Esophagus mucosa (tissue), 1 donor: ENCODE data around the gene RAD9A. TPM values are rescaled to one million over a fixed set of nuclear protein-coding genes. Genes with fewer than 3 reads are reported as not detected.
A peak's percentile ranks its signal among the peaks of the same experiment; 100 is the strongest.

Source experiments
- ATAC-seq: fragments of 200-7000 bp; cut with Tn5 transposase; one replicate; pipeline ENCODE4 v1.9.1; 2020
- total RNA-seq: library from RNA; stranded (reverse); gene quantifications from one replicate; pipeline ENCODE4 v1.2.4, GENCODE V29; 2023
- donor health status: DM: yes; HTN: yes; CAD: no.

Gene RAD9A
- total RNA-seq, 1 donor from 2014 or later = 15.3 TPM

- ATAC-seq = peak; percentile 7
These were observed 51.0 kb downstream of the RAD9A start for GRCh38 chr11:67442504-67443404.

GRCh38 chr11:67445515-67445914 is 53.7 kb downstream of the RAD9A start:
- no peak for ATAC-seq

Other genes with a start within 250 kb of the RAD9A start
- gene GRK2, start 125.5 kb upstream of the RAD9A start, total RNA-seq = 61.6 TPM
- 45.2 TPM for gene ANKRD13D, start 102.7 kb upstream of the RAD9A start, total RNA-seq
- gene SSH3, start 88.5 kb upstream of the RAD9A start, total RNA-seq = 78.4 TPM
- 61.7 TPM for gene POLD4, start 38.4 kb upstream of the RAD9A start, total RNA-seq
- gene CLCF1, start 18.4 kb upstream of the RAD9A start, total RNA-seq = 1.6 TPM
- gene PPP1CA, start 9.9 kb downstream of the RAD9A start, total RNA-seq = 188 TPM
- 1.5 TPM for gene TBC1D10C, start 12.1 kb downstream of the RAD9A start, total RNA-seq
- gene CARNS1, start 23.7 kb downstream of the RAD9A start, total RNA-seq = 0.20 TPM
- 95.0 TPM for gene RPS6KB2, start 36.5 kb downstream of the RAD9A start, total RNA-seq
- gene PTPRCAP, start 45.7 kb downstream of the RAD9A start, total RNA-seq = 2.5 TPM
- 74.0 TPM for gene CORO1B, start 51.5 kb downstream of the RAD9A start, total RNA-seq
- not detected for gene GPR152, start 60.7 kb downstream of the RAD9A start, total RNA-seq
- gene CABP4, start 63.4 kb downstream of the RAD9A start, total RNA-seq = 0.24 TPM
- 135 TPM for gene TMEM134, start 77.3 kb downstream of the RAD9A start, total RNA-seq
- 23.5 TPM for gene AIP, start 91.0 kb downstream of the RAD9A start, total RNA-seq
- gene PITPNM1, start 113.4 kb downstream of the RAD9A start, total RNA-seq = 36.5 TPM
- gene CDK2AP2, start 116.2 kb downstream of the RAD9A start, total RNA-seq = 34.8 TPM
- not detected for gene CABP2, start 131.5 kb downstream of the RAD9A start, total RNA-seq
- gene GSTP1, start 191.8 kb downstream of the RAD9A start, total RNA-seq = 2,342 TPM
- 140 TPM for gene NDUFV1, start 214.9 kb downstream of the RAD9A start, total RNA-seq
- 56.0 TPM for gene NUDT8, start 238.0 kb downstream of the RAD9A start, total RNA-seq
- not detected for gene TBX10, start 247.8 kb downstream of the RAD9A start, total RNA-seq